ENCODE measurements around the gene PRR23B. TPM values are rescaled to one million over a fixed set of nuclear protein-coding genes. Genes with fewer than 3 reads are reported as not detected.
"Not testable (repeated sequence)": the region's sequence is repeated elsewhere in the genome, so short reads cannot be mapped to it uniquely, and the experiment has no call there.

The PRR23B gene
- total and polyA plus RNA-seq, 10 donors, result not detected

DNA sequence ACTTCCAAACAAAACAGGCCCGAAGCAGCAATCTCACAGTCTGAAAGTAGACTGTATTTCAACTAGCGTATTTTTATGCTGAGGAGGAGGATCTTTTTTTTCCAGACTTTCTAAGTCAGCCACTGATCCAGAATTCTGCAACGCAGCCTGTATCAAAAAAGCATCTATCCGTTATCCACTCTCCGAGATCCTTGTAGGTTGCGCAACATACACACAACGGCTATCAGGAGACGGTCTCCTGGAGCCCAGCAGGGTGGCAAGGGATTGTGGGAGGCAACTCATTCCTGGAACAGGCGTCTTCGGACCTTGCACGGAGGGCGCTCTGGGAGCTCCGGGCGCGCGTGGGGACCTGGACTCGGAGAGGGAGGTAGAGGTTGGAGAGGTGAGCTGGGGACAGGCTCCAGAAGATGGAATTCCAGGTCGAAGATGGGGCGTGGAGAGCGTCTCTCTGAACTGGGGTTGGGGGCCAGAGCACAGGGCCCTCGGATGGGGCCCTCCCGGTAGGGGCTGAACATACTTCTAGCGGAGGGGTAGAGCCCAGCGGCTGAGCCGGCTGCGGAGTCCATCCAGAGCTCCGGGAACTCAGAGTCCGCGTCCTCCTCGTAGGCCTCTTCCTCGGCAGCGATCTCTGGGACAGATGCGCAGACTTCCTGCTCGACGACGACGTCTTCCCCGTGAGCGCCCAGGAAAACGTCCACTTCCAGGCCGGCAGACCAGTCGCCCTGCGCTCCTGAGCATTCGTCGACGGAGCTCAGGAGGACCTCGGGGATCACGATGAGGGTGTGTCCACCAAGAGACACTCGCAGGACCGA, 23.0 kb upstream of the PRR23B start:
- Histone ChIP-seq H3K36me3 (no peaks in the 10 kb centered on the region), H3K27ac (no peak overlapping the region), H3K4me3 (no peak overlapping the region), H3K27me3 (replicated peaks in 1 of 7) (peaks cover 0 to 16% (median 0%) of the 10 kb centered on the region in 7 donors), H3K9me3 (peaks cover 0 to 50% (median 15%) of the 10 kb centered on the region in 8 donors), H3K4me1 (no peaks in the 10 kb centered on the region)
- no peak for TF ChIP-seq POLR2AphosphoS5 (IDR thresholded peaks at IDR 0.05)
- no peak for TF ChIP-seq POLR2A (IDR thresholded peaks at IDR 0.05)
- TF ChIP-seq CTCF (IDR thresholded peaks at IDR 0.05 in 8 of 11, conservative IDR thresholded peaks at IDR 0.05 in 3 of 11), result no peak
- intact Hi-C loops (cut with DNase I; ENCODE audit: low total_unique reads), result no loop called here
- DNase-seq, result no peak
- WGBS, 5 donors, result 67 to 82% (median 77%) methylated on average over 43 to 50 of the region's 50 CpGs

DNA sequence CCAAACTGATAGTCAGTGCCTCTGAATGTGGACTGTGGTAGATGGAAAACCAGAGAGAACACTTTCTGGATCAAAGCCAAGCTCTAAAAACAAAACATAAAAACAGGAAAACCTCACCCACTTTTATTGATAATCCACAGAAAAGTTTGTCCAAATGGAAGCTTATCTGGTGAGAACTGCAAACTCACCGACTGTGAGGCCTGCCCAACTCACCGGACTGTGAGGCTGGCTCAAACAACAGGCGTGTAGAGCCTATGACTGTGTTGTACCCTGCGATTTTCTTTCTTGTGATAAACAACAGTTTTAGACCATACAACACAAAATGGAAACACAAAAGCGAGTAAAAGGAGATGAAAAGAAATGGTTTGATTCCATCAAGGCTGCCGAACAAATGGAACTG, 16.8 kb upstream of the PRR23B start:
- 83 to 90% (median 88%) methylated on average over 6 of the region's 6 CpGs for WGBS, 5 donors
- TF ChIP-seq CTCF (IDR thresholded peaks at IDR 0.05 in 8 of 11, conservative IDR thresholded peaks at IDR 0.05 in 3 of 11), result no peak
- no peak for TF ChIP-seq POLR2A (IDR thresholded peaks at IDR 0.05)
- no peak for TF ChIP-seq POLR2AphosphoS5 (IDR thresholded peaks at IDR 0.05)
- intact Hi-C loops (cut with DNase I; ENCODE audit: low total_unique reads), result no loop called here

DNA sequence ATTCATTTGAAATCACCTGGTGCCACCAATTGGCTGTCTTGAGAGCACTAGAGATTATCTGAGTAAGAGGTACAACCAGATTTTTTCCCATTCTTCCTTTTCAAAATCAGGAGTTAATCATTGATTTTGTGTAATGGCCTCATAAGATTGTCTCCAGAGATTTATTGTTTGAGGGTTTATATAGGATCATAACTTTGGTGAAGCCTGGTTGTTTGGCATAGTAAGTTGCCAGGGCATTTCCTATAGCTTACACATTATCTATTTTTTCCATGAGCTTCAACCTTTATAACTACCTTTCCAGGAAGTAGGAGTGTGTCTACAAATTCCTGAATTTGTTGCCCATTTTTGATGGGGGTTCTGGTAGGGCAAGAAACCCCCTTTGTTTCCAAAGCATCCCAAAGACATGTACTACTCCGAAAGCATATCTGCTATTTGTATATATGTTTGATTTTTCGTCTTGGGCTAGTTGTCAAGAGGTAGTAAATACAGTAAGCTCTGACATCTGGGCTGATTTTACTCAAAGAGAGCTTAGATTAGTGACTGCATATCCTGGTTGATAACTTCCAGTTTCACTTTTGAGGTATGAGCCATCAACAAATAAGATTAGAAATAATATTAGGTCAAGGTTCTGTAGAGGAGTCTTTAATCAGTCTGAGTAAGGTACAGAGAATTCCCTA, 11.7 kb upstream of the PRR23B start:
- Histone ChIP-seq H3K9me3 (peaks cover 5 to 43% (median 26%) of the 10 kb centered on the region in 8 donors), H3K27ac (no peak overlapping the region), H3K27me3 (replicated peaks in 1 of 7) (no peaks in the 10 kb centered on the region), H3K4me1 (no peaks in the 10 kb centered on the region), H3K4me3 (no peak overlapping the region), H3K36me3 (no peaks in the 10 kb centered on the region)
- WGBS, 5 donors, result 60 to 83% (median 78%) methylated on average over 2 of the region's 2 CpGs
- intact Hi-C loops (cut with DNase I; ENCODE audit: low total_unique reads), result no loop called here
- TF ChIP-seq POLR2A (IDR thresholded peaks at IDR 0.05) (no peak), CTCF (IDR thresholded peaks at IDR 0.05 in 8 of 11, conservative IDR thresholded peaks at IDR 0.05 in 3 of 11) (no peak), POLR2AphosphoS5 (IDR thresholded peaks at IDR 0.05) (no peak)
- DNase-seq, result no peak

More for the DNA sequence above, 16.8 kb upstream of the PRR23B start:
- H3K4me1 ChIP-seq, result no peaks in the 10 kb centered on the region
- no peaks in the 10 kb centered on the region for H3K36me3 ChIP-seq
- H3K9me3 ChIP-seq, result peaks cover 0 to 11% (median 2%) of the 10 kb centered on the region in 8 donors
- H3K27me3 ChIP-seq (replicated peaks in 1 of 7), result peaks cover 0 to 5% (median 0%) of the 10 kb centered on the region in 7 donors
- H3K4me3 ChIP-seq, result no peak overlapping the region
- DNase-seq, result no peak
- no peak overlapping the region for H3K27ac ChIP-seq

- H3K4me3 ChIP-seq; H3K36me3 ChIP-seq; H3K27me3 ChIP-seq (replicated peaks in 1 of 7); DNase-seq; H3K4me1 ChIP-seq; intact Hi-C loops (cut with DNase I; ENCODE audit: low total_unique reads); H3K27ac ChIP-seq: not testable (repeated sequence)
- peaks cover 5 to 46% (median 26%) of the 10 kb centered on the region in 8 donors for H3K9me3 ChIP-seq
Measured at GRCh38 chr3:139030576-139030975, 9.8 kb upstream of the PRR23B start.

Measured in spleen (tissue), 11 donors.